Measurements from ENCODE around the gene MGAT2.

- TF ChIP-seq, protein P1, sequence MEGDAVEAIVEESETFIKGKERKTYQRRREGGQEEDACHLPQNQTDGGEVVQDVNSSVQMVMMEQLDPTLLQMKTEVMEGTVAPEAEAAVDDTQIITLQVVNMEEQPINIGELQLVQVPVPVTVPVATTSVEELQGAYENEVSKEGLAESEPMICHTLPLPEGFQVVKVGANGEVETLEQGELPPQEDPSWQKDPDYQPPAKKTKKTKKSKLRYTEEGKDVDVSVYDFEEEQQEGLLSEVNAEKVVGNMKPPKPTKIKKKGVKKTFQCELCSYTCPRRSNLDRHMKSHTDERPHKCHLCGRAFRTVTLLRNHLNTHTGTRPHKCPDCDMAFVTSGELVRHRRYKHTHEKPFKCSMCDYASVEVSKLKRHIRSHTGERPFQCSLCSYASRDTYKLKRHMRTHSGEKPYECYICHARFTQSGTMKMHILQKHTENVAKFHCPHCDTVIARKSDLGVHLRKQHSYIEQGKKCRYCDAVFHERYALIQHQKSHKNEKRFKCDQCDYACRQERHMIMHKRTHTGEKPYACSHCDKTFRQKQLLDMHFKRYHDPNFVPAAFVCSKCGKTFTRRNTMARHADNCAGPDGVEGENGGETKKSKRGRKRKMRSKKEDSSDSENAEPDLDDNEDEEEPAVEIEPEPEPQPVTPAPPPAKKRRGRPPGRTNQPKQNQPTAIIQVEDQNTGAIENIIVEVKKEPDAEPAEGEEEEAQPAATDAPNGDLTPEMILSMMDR (IDR thresholded peaks at IDR 0.05): no peak
- no peak for TF ChIP-seq POLR2AphosphoS5 (IDR thresholded peaks at IDR 0.05; ENCODE audit: low read depth, low read length)
Measured at GRCh38 chr14:49621114-49621881, 699 bp downstream of the MGAT2 start.

All from Panc1 (cell line).